ENCODE data around the gene RALGPS1.

The RALGPS1 gene

DNA sequence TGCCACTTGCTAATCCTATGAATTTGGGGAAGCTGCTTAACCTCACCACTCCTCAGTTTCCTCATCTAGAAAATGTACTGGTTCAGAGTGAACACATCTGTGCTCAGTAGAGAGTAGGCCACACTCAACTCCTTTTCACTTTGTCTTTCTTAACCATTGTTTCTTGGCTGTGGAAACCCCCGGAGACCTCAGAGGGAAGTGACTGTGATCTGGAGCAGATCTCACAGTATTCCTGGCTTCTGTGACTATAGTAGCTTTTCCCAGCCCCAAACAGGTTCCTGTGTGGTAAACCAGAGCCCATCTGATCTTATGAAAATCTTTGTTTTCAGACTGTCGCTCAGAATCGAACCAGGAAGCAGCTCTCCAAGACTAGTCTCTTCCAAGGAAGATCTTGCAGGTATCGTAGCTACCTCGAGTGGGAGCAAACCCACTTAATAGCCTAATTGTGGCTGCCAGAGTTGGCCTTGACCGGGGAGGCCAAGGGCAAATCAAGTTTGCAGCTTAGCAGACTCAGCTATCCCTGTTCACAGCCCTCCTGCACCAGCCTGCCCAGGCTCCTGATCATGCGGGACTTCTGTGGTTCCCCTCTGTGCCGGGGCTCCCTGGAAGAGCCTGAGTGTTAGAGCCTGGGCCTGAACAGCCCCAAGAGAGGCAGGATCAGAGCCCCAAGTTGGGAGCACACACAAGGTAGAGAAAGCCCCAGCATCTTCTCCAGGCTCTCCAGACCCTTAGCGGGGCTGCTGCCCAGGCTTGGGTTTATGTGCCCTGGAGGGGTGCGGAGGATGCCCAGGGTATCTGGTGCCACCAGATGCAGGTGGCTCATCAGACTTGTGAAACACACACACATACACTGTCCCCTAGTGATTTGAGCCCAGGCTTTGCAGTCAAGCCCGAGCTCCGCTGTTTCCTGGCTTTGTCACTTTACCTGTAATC, 260.1 kb downstream of the RALGPS1 start:
- no peak for DNase-seq (ENCODE audit: low read depth in 3 of 3)

DNA sequence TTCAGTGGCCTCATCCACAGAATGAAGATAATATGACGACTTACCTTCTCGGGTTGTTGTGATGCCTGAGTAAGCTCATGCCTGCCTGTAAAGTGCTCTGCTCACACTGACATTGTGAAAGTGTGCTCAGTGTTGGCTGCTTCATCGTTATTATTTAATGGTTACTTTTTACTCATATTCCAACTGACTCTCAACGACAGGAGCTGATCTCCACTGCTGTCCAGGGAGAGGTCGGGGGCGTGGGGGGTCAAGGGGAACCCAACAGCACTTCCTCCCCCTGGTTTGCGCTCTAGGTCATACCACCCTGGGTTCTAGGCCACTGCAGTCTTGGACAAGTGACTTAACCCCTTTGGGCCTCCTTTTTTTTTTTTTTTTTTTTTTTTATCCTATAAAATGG, 260.7 kb downstream of the RALGPS1 start:
- DNase-seq (ENCODE audit: low read depth in 3 of 3) = no peak

DNA sequence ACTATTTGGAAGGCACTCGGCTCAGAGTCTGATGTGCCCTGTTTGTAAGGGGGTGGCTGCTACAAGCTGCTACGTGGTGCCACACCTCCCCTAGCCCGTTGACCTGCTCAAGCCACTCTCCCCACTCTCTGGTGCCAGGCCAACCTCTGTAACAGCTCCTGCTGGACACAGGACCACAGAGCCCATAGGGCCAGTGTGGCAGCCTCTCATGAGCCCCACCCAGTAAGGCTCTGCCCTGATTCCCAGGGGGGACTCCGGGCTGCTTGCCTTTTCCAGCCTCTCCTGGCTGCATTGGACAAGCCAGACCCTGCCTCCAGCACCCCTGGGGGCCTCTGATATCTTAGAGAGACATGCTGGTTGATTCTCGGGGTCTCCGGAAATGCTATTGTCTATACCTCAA, 261.2 kb downstream of the RALGPS1 start:
- no peak for DNase-seq (ENCODE audit: low read depth in 3 of 3)

DNA sequence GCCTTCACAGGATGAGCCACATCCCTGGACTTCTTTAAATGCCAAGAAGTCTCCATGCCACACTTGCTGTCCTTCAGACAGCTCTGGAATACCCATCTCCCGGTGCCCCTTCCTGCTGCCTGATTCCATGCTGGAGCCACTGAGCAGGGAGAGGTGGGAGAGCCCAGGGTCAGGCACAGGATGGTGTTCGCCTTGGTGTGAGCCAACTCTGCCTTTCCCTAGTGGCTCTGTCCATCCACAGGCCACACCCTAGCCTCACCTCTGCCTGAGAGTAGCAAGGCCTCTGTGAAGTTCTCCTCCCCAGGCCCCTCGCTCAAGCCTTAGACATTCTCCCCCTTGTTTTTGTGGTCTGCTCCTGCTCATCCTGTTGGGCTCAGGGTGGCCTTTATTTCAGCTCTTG, 262.0 kb downstream of the RALGPS1 start:
- no peak for DNase-seq (ENCODE audit: low read depth in 3 of 3)

DNA sequence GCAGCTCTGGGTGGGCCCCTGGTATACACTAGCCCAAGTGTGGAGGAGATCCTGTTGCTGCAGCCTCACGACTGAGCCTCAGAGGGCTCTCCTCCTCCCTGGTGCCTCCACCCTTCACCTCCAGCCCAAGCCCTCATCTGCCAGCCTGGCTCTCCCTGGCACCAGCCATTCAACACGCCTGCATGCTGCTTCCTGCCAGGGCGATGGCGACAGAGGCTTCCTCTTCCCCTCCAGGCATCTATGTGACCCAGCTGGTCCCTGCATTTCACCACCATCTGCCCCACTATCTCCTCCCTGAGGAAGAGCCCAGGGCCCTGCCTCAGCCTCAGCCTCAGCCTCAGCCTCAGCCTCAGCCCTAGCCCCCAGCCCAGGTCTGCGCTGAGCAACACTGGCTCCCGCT, 262.6 kb downstream of the RALGPS1 start:
- DNase-seq (ENCODE audit: low read depth in 3 of 3) = no peak

DNA sequence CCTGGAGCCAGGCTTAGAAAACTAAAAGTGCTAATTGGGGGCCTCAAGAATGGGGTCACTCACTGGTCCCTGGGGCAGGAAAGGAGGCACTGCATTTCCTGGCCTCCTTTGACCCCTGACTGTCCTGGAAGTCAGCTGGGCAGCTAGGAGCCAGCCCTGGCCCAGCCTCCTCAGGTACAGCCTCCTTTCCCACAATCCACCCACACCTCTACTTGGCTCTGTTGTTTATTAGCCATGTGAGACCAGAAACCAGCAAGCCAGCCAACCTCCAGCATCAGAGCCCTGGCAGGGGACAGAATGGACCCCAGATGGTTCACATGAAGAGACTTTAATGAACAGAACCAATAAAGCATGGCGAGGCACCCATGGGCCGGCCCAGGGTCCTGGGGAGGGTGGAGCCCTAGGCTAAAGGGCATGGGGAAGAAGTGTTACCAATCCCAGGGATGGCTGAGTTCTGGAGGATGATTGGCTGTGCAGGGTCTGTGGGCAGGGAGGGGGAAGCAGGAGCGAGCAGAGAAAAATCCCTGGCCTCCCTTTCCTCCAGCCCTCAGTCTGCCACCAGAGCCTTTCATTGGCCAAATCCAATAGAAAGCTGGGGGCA, 263.2 kb downstream of the RALGPS1 start:
- no peak for DNase-seq (ENCODE audit: low read depth in 3 of 3)

DNA sequence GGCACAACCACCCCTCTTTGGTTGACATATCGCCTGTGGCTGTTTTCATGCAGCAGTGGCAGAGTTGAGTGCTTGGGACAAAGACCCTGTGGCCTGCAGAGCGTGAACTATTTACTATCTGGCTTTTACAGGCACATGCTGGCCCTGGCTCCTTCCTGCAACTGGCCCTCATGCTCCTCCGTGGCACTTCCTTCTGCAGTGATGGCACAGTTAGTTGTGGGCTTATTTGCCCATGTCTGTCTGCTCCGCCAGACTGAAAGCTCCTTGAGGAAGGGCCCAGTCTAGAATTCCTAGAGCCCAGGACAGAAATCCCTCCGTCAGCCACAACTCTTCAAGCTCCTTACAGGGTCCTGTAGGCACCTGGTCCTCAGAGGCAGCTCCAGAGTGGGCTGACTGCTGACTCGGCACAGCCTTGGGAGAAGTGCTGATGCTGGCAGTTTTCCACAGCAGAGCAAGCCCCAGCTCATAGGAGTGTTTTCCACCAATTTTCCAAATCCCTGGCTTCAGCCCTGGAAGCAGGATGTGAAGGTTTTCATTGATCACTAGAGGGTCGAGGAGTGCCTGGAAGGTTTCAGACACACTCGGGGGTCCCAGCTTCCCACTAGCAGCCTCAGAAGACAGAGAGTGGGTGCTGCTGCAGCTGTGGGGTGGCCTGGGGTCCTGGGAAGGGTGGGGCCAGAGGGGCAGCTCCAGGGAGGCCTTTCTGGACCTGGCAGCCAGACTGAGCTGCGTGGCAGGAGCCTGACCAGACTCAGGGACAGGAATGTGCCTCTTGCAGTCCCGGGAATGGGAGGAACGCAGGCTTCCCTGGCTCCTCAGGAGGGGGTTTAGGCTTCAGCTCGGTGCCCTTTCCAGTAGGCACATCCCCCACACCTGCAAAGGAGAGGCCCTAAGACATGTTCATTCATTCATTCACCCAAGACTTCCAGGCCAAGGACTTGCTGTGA, 264.4 kb downstream of the RALGPS1 start:
- no peak for DNase-seq (ENCODE audit: low read depth in 3 of 3)

DNA sequence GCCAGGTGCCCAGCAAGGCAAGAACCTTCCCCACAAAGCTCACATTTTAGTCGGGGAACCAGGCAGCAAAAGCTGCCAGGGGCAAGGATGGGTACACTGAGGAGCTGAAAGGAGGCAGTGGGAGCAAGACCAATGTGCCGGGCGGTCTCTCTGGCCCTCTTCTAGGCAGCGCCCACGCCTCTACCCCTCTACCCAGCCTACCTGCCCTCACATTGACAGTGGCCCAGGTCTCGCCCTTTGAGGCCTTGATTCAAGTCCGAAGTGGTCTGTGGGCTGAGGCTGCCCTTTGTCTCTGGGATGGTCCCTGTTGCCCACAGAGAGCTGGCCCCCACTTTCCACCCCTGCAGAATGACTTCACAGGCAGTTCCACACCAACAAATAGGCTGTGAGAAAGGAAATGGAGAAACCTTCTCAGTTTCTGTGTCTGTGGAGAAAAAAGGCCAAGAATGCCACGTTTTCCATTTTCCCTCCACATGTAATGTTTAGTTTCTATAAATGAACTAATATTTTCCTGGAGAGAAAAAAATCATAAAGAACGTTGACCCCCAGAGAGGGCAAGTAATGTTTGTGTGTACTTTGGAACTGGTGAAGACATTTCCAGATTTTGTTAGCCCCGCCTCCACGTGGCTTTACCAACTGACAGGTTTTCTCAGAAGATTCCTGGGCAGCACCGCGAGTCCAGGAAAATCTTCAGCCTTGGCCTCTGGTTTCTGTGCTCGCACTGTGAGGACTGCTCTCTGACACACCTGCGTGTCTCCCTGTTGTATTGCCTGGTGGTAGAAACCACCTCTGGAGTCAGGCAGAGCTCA, 265.3 kb downstream of the RALGPS1 start:
- no peak for DNase-seq (ENCODE audit: low read depth in 3 of 3)

DNA sequence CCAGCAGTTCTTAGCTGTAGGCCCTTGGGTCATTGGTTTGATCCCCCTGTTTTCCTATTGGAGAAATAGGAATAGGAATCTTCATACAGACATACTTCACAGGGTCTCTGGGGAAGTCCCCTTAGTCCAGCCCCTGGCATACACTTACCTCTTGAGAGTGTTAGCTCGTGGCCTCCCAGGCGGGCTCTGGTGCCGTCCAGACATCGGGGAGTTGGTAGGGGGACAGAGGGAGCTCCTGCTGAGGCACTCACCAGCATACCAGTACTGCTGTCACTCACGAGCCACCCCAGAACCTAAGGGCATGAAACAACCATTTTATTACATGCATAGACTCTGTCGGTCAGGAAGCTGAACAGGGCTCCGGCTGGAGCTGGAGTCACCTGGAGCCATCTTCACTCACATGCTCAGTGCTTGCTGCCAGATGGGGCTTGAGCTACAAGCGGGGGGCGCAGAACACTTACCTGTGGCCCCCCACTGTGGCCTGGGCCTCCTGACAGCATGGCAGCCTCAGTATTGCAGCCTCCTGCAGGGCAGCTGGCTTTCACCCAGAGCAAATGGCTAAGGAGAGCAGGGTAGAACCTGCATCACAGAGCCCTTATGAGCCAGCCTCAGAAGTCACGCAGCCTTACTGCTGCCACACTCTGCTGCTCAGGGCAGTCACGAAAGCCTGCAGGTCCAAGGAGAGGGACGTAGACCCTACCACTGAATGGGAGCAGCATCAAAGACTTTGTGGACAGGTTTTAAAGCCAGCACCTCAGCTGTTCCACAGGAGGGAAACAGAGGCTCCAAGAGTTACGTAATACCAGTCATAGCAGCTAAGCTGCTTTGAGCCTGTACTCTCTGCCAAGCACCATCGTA, 266.1 kb downstream of the RALGPS1 start:
- DNase-seq (ENCODE audit: low read depth in 3 of 3) = no peak

DNA sequence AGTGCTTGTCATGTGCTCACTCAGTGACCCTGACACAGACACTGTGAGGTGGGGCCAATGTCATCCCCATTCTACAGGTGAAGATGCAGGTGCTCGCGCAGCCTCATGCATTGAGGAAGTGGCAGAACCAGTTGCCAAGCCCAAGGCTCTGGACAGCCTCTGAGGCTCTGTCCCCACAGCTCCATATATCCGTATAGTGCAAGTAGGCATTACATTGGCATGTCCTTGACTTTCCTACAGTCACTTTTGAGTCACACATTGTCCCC, 266.7 kb downstream of the RALGPS1 start:
- DNase-seq (ENCODE audit: low read depth in 3 of 3) = no peak

DNA sequence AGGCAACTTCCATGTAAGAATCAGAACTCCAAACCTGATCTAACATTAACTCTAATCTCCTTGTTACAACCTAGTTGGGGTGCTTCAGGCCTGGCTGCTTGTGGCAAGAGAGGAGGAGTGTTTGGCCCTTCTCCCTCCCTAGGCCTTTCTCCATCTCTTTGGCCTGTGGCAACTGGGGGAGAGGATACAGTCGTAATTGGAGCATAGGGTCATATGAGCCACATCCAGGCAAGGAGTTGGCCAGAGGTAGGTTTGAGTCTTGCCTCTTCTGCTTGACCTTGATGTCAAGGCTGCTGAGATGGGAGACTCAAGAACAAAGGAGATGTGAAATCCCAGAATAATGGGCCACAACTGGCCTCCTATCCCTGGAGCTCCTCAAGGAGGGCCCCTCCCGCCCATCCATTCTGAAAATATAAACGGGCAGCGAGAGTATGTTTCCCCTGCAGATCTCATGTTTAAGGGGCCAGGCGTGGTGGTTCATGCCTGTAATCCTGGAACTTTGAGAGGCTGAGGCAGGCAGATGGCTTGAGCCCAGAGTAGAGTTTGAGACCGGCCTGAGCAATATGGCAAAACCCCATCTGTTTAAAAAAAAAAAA, 267.1 kb downstream of the RALGPS1 start:
- DNase-seq (ENCODE audit: low read depth in 3 of 3) = no peak

DNA sequence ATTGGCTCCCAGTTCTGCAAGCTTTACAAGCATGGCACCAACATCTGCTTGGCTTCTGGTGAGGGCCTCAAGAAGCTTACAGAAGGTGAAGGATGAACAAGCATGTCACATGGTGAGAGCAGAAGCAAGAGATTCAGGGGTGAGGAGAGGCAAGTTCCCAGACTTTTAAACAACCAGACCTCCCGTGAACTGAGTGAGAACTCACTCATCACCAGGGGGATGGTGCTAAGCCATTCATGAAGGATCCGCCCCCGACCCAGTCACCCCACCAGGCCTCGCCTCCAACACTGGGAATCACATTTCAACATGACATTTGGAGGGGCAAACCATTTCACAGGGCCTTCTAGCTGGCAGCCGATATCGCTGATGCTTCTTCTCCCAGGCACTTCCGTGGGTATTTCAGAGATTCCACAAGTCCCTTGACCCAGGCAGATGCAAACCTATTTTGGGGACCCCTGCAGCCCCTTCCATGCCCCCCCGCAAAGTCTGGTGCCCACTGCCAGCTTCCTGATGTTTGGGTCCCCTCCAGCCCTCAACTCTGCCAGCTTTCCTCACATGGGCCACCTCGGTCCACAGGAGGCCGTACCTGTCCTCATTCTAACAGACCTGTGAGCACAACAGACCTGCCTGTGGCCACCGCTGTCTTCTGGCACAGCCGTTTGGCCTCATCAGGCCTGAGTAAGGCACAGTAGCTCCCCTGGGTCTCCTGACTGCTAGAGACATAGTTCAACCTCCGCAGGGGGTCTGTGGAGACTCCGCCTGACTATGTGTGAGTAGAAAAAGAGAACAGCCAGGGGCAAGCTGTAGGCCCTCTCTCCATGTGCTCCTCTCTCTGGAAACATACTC, 268.5 kb downstream of the RALGPS1 start:
- no peak for DNase-seq (ENCODE audit: low read depth in 3 of 3)

DNA sequence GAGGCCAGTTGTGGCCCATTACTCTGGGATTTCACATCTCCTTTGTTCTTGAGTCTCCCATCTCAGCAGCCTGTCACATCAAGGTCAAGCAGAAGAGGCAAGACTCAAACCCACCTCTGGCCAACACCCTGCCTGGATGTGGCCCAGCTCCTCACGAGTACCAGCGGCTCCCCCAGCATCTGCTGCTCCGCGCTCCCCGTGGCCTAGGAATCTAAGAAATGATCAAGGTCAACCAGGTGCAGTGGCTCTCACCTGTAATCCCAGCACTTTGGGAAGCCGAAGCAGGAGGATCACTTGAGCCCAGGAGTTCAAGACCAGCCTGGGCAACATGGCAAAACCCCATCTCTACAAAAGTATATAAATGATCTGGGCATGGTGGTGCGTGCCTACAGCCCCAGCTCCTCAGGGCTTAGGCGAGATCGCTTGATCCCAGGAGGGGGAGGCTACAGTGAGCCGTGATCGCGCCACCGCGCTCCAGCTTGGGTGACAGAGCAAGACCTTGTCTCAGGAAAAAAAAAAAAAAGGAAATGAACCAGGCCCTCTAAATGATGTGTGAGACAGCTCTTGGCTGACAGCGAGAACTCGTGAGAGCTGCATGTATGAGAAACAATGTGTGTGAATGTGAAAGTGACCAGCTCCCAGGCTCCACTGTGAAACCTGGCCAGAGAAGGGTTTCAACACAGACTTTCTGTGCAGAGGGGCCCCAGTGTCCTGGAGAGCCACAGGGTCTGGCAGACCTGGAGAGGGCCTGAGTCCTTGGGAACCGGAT, 269.4 kb downstream of the RALGPS1 start:
- DNase-seq (ENCODE audit: low read depth in 3 of 3) = no peak

DNA sequence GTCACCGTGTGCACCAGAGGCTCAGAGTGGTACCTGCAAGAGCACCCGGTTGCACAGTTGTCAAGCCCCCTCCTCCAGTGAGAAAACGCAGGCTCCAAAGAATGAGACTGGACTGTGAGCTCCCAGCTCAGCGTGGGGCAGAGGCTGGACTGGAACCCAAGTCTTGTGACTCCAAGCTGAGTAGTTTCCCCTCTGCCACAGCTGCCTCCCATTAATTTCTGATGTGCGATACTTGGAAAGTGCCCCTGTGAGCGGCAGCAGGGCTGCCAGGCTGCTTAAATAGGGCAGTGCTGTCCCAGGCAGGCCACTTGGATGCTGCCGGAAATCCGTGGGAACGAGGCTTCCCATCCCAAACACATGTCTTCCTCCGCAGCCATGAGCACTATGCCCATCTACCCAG, 270.1 kb downstream of the RALGPS1 start:
- no peak for DNase-seq (ENCODE audit: low read depth in 3 of 3)

DNA sequence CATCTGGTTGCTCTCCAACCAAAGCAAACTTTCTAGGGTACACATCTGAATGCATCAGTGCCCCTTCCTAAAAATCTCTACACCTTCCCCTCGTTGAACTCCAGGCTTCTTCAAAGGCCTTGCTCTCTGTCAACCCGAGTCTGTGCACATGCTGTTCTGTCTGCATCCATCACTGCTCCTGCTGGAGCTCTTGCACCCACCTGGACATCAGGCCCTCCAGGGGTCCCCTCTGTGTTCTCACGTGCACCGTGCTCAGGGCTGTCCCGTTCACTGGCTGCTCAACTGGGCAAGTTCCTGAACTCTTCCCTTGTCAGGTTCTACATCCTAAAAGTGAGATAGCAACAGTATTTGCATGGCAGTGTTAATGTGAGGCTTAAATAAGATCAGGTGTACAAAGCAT, 270.6 kb downstream of the RALGPS1 start:
- DNase-seq (ENCODE audit: low read depth in 3 of 3) = no peak

DNA sequence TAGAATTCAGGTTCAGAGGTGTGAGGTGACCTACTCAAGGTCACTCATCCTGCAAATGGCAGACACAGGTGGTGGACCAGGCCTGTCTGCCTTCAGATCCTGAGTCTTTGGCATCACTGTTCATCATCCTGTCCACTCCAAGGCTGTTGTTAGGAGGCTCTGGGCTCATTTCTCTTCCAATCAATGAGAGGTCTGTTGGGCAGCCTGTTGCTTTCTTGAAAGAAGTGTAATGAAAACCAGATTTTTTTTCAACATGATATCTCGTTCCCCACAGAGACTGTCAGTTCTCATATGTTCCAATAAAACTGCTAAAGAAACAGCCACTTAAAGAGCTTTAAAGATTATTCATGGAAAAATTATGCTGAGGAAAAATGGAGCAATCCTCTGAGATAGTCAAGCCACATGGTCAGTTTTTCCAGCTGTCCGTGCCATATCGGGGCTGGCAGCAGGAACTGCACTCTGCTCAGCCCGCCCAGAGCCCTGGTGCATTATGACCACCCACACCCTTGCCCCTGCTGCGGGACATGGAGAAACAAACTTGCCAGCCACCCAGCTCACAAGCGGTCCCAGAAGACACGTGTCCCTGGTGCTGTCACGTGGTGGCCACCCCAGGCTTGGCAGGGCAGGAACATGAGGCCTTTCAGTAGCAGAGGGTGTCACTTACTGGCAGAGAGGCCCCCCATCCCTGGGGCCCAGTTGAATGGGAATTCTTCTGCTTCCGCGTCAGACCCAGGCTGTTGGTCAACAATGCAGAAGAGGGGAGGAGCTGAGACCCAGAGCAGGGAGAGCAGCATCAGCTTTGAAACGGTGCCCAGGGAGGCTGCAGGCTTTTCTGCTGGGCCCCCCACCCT, 271.6 kb downstream of the RALGPS1 start:
- no peak for DNase-seq (ENCODE audit: low read depth in 3 of 3)

DNA sequence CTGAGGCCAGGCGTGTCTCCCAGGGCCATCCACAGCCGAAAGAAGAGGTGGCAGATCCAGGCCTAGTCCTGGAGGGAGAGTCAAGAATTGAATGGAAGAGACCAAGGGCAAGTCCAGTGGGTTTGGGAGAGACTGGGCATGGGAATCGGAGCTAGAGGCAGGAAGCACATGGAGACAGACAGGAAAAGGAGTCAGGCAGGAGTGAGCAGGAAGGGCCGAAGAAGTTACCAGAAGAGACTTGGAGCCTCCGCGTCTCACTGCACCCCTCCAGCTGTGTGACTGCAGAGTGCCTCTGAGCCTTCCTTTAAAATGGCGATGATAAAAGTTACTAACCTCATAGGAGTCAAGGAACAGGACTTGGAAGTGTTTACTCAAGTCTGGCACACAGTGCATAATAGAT, 272.2 kb downstream of the RALGPS1 start:
- DNase-seq (ENCODE audit: low read depth in 3 of 3) = no peak
